GM12873 (cell line): ENCODE data around the gene NOA1.

Source experiments
- TF ChIP-seq, protein P1 (sequence below): IDR thresholded peaks from 2 replicates; pipeline ENCODE4 v1.5.1; 2012; ENCODE audit warnings: low read depth, mild to moderate bottlenecking, moderate library complexity, low read length, control low read depth; ENCODE audit not compliant: insufficient read depth; ENCODE audit errors: missing control alignments

Gene NOA1

GRCh38 chr4:56930638-56931037, 46.8 kb downstream of the NOA1 start:
- TF ChIP-seq, protein P1, sequence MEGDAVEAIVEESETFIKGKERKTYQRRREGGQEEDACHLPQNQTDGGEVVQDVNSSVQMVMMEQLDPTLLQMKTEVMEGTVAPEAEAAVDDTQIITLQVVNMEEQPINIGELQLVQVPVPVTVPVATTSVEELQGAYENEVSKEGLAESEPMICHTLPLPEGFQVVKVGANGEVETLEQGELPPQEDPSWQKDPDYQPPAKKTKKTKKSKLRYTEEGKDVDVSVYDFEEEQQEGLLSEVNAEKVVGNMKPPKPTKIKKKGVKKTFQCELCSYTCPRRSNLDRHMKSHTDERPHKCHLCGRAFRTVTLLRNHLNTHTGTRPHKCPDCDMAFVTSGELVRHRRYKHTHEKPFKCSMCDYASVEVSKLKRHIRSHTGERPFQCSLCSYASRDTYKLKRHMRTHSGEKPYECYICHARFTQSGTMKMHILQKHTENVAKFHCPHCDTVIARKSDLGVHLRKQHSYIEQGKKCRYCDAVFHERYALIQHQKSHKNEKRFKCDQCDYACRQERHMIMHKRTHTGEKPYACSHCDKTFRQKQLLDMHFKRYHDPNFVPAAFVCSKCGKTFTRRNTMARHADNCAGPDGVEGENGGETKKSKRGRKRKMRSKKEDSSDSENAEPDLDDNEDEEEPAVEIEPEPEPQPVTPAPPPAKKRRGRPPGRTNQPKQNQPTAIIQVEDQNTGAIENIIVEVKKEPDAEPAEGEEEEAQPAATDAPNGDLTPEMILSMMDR = no peak

GRCh38 chr4:56927196-56927595, 50.2 kb downstream of the NOA1 start:
- TF ChIP-seq, protein P1 = no peak

DNA sequence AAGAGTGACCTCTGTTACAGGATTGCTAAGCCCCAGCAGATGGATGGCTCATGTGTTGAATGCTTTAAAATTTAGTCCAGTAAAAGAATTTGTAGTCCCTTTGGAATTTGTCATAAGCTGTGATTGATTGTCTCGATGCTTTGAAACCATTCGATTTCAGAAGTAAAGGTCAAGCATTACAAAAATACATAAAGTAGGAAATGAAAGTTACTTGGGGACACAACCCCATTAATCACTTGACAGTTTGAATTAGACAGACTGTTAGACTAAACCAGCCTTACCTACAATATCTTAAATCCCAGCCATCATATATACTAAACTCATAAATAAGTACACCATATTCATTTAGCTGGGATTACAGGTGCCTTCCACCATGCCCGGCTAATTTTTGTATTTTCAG, 63.1 kb downstream of the NOA1 start:
- TF ChIP-seq, protein P1 = no peak
